ENCODE measurements around the gene TSPAN9. TPM values are rescaled to one million over a fixed set of nuclear protein-coding genes. Genes with fewer than 3 reads are reported as not detected.
A peak's percentile ranks its signal among the peaks of the same experiment; 100 is the strongest.

TSPAN9 gene
- total RNA-seq, 1 donor from 2014 or later = 7.8 TPM

- H3K4me1 Mint-ChIP-seq = peaks cover 27% of the 10 kb centered on the region
- TF ChIP-seq EZH2phosphoT487 (IDR thresholded peaks at IDR 0.05) (no peak), EZH2 (IDR thresholded peaks at IDR 0.05) (no peak), CTCF (IDR thresholded peaks at IDR 0.05) (no peak)
- H3K4me3 Mint-ChIP-seq = no peak overlapping the region
- Histone ChIP-seq H3K9me3 (ENCODE audit: low read depth) (no peaks in the 10 kb centered on the region), H3K4me2 (no peak overlapping the region), H3K9ac (no peak overlapping the region), H2AFZ (replicated peaks) (no peak overlapping the region), H3K4me3 (no peak overlapping the region), H3K27me3 (no peaks in the 10 kb centered on the region), H3F3A (ENCODE audit: low read depth) (no peaks in the 10 kb centered on the region), H3K4me1 (peaks cover 6% of the 10 kb centered on the region), H3K27ac (no peak overlapping the region), H4K20me1 (ENCODE audit: low read depth) (no peaks in the 10 kb centered on the region), H3K36me3 (no peaks in the 10 kb centered on the region), H3K79me2 (ENCODE audit: low read depth) (no peaks in the 10 kb centered on the region)
- H3K27me3 Mint-ChIP-seq (ENCODE audit: insufficient read depth, low read depth) = peaks cover 2% of the 10 kb centered on the region
- H3K27ac Mint-ChIP-seq = no peak overlapping the region
- H3K36me3 Mint-ChIP-seq = peaks cover 6% of the 10 kb centered on the region
- no peaks in the 10 kb centered on the region for H3K9me3 Mint-ChIP-seq
- DNase-seq (ENCODE audit: low spot score) = no peak
Measured at GRCh38 chr12:3280967-3281366, 203.8 kb downstream of the TSPAN9 start.

GRCh38 chr12:3281588-3282383 is 204.6 kb downstream of the TSPAN9 start:
- Histone ChIP-seq H3K9ac (no peak overlapping the region), H3K79me2 (ENCODE audit: low read depth) (no peaks in the 10 kb centered on the region), H3K27ac (no peak overlapping the region), H3K9me3 (ENCODE audit: low read depth) (no peaks in the 10 kb centered on the region), H3K27me3 (no peaks in the 10 kb centered on the region), H2AFZ (replicated peaks) (no peak overlapping the region), H3F3A (ENCODE audit: low read depth) (no peaks in the 10 kb centered on the region), H3K36me3 (no peaks in the 10 kb centered on the region), H3K4me1 (peaks cover 6% of the 10 kb centered on the region), H3K4me2 (no peak overlapping the region), H3K4me3 (no peak overlapping the region), H4K20me1 (ENCODE audit: low read depth) (no peaks in the 10 kb centered on the region)
- Mint-ChIP-seq H3K4me1 (peaks cover 24% of the 10 kb centered on the region), H3K9me3 (no peaks in the 10 kb centered on the region), H3K4me3 (no peak overlapping the region), H3K27me3 (ENCODE audit: insufficient read depth, low read depth) (peaks cover 2% of the 10 kb centered on the region), H3K36me3 (peaks cover 6% of the 10 kb centered on the region), H3K27ac (no peak overlapping the region)
- TF ChIP-seq EZH2 (IDR thresholded peaks at IDR 0.05) = no peak
- no peak for TF ChIP-seq CTCF (IDR thresholded peaks at IDR 0.05)
- no peak for TF ChIP-seq EZH2phosphoT487 (IDR thresholded peaks at IDR 0.05)
- no peak for DNase-seq (ENCODE audit: low spot score)

- Histone ChIP-seq H3K36me3 (no peaks in the 10 kb centered on the region), H3F3A (ENCODE audit: low read depth) (no peaks in the 10 kb centered on the region), H3K4me2 (no peak overlapping the region), H2AFZ (replicated peaks) (no peak overlapping the region), H3K27me3 (no peaks in the 10 kb centered on the region), H3K4me1 (peaks cover 6% of the 10 kb centered on the region), H4K20me1 (ENCODE audit: low read depth) (no peaks in the 10 kb centered on the region), H3K9ac (no peak overlapping the region), H3K9me3 (ENCODE audit: low read depth) (no peaks in the 10 kb centered on the region), H3K79me2 (ENCODE audit: low read depth) (no peaks in the 10 kb centered on the region), H3K4me3 (no peak overlapping the region), H3K27ac (no peak overlapping the region)
- H3K36me3 Mint-ChIP-seq = peaks cover 6% of the 10 kb centered on the region
- no peak overlapping the region for H3K4me3 Mint-ChIP-seq
- TF ChIP-seq CTCF (IDR thresholded peaks at IDR 0.05) (no peak), EZH2 (IDR thresholded peaks at IDR 0.05) (no peak), EZH2phosphoT487 (IDR thresholded peaks at IDR 0.05) (no peak)
- H3K9me3 Mint-ChIP-seq = no peaks in the 10 kb centered on the region
- H3K4me1 Mint-ChIP-seq = peaks cover 24% of the 10 kb centered on the region
- H3K27ac Mint-ChIP-seq = peak overlapping the region; percentile 57
- H3K27me3 Mint-ChIP-seq (ENCODE audit: insufficient read depth, low read depth) = peaks cover 2% of the 10 kb centered on the region
- DNase-seq (ENCODE audit: low spot score) = no peak
Measured at GRCh38 chr12:3282384-3282670, 205.1 kb downstream of the TSPAN9 start.
